ENCODE results near the gene MAP1LC3B. TPM values are rescaled to one million over a fixed set of nuclear protein-coding genes. Genes with fewer than 3 reads are reported as not detected.

The MAP1LC3B gene
- total RNA-seq, 1 experiment from 2014 or later, result 56.0 TPM

- no peak for DNase-seq
- no peaks in the 10 kb centered on the region for H3K27me3 ChIP-seq (ENCODE audit: low read length)
- no peaks in the 10 kb centered on the region for H3K4me1 ChIP-seq (ENCODE audit: low read length)
- no peak overlapping the region for H3K4me3 ChIP-seq (ENCODE audit: low read length)
- no peaks in the 10 kb centered on the region for H3K36me3 ChIP-seq (ENCODE audit: insufficient read depth, low read length)
- H3K9me3 ChIP-seq (ENCODE audit: low read length), result no peaks in the 10 kb centered on the region
- no peak overlapping the region for H2AFZ ChIP-seq (ENCODE audit: low read length)
- no peaks in the 10 kb centered on the region for H3K9me2 ChIP-seq (replicated peaks; ENCODE audit: insufficient read depth, low read length)
- no peak overlapping the region for H3K27ac ChIP-seq (ENCODE audit: low read length)
- H3K4me2 ChIP-seq (ENCODE audit: low read depth, low read length, poor library complexity, severe bottlenecking), result no peak overlapping the region
- H3K79me2 ChIP-seq (ENCODE audit: low read length), result no peaks in the 10 kb centered on the region
- H4K20me1 ChIP-seq (ENCODE audit: insufficient read depth, low read depth, low read length), result 0 out of 2 replicates have a peak, but pooled peaks cover 5% of the 10 kb centered on the region
- H3K9ac ChIP-seq (ENCODE audit: low read length), result no peak overlapping the region
These were observed 18.8 kb downstream of the MAP1LC3B start for GRCh38 chr16:87410968-87411367.

DNA sequence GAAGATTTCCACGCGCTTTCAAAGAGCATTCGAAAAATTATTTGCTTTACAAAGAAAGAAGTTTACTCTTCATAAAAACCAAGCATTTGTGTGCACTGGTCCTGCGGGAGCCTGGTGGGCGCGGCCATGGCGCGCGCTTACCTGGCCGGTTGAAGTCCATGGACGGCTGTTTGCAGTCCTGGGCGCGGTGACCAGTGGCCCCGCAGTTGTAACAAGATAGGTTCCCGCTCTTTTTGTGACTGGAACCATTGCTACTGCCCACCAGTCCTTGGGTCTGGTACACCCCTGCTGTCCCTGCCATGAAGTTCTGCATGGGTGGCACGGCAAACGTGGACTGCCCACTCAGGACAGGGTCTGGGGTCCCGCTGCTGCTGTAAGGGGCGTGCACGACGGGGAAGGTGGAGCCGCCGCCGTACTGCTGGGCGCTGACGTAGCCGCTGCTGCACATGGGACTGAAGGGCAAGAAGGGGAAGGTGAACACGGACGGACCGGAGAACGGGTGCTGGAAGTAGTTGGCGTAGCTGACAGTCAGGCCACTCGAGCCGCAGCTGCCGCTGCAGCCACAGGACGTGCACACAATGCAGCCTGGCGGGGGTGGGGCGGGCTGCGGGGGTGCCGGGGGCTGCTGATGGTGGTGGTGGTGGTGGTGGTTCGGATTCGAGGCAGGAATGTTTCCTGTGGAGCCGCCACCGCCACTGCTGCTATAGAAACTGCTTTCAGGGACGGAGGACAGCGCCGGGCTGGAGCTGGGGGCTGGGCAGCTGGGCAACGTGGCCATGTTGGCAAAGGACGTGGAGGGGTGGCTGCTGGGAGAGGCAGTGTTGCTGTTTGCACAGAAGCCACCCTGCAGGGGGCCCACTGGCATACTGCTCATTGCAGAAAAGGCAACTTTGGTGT lies 19.5 kb downstream of the MAP1LC3B start:
- Histone ChIP-seq H3K4me2 (ENCODE audit: low read depth, low read length, poor library complexity, severe bottlenecking) (no peak overlapping the region), H2AFZ (ENCODE audit: low read length) (no peak overlapping the region), H4K20me1 (ENCODE audit: insufficient read depth, low read depth, low read length) (0 out of 2 replicates have a peak, but pooled peaks cover 5% of the 10 kb centered on the region), H3K36me3 (ENCODE audit: insufficient read depth, low read length) (no peaks in the 10 kb centered on the region), H3K27me3 (ENCODE audit: low read length) (no peaks in the 10 kb centered on the region), H3K27ac (ENCODE audit: low read length) (no peak overlapping the region), H3K79me2 (ENCODE audit: low read length) (no peaks in the 10 kb centered on the region), H3K9ac (ENCODE audit: low read length) (no peak overlapping the region), H3K4me1 (ENCODE audit: low read length) (no peaks in the 10 kb centered on the region), H3K9me2 (replicated peaks; ENCODE audit: insufficient read depth, low read length) (no peaks in the 10 kb centered on the region), H3K9me3 (ENCODE audit: low read length) (no peaks in the 10 kb centered on the region), H3K4me3 (ENCODE audit: low read length) (no peak overlapping the region)
- DNase-seq, result no peak

DNA sequence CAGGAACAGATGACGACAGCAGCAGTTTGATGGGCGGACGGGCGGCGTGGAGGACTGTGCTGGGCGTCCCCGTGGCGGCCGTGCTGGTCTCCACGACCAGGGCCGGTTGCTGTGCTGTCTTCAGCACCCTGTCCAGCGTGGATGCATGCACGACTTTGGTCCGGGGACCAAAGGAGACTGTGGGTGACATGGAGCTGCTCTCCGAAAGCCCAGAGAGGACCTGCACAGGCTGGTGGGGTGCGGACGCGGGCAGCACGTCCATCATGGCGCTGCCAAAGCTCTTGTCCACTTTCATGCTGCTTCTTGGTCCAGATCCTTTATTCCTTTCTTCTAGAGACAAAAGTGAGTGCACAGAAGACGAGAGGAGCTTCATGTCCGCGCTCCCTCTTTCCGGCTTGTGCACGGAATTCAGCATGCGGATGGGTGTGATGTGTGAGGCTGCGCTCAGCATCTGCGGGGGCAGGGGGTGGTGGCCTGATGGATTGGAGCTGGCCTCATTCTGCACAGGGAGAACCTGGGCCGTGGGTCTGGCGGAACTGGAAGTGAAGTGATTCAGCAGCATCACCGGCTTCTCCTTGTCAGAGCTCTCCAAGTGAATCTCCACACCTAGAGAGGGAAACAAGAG lies 20.3 kb downstream of the MAP1LC3B start:
- Histone ChIP-seq H3K4me1 (ENCODE audit: low read length) (no peaks in the 10 kb centered on the region), H3K9me3 (ENCODE audit: low read length) (no peaks in the 10 kb centered on the region), H3K9ac (ENCODE audit: low read length) (no peak overlapping the region), H4K20me1 (ENCODE audit: insufficient read depth, low read depth, low read length) (0 out of 2 replicates have a peak, but pooled peaks cover 5% of the 10 kb centered on the region), H3K4me2 (ENCODE audit: low read depth, low read length, poor library complexity, severe bottlenecking) (no peak overlapping the region), H3K79me2 (ENCODE audit: low read length) (no peaks in the 10 kb centered on the region), H2AFZ (ENCODE audit: low read length) (no peak overlapping the region), H3K9me2 (replicated peaks; ENCODE audit: insufficient read depth, low read length) (no peaks in the 10 kb centered on the region), H3K27ac (ENCODE audit: low read length) (no peak overlapping the region), H3K27me3 (ENCODE audit: low read length) (no peaks in the 10 kb centered on the region), H3K4me3 (ENCODE audit: low read length) (no peak overlapping the region), H3K36me3 (ENCODE audit: insufficient read depth, low read length) (no peaks in the 10 kb centered on the region)
- DNase-seq, result no peak

DNA sequence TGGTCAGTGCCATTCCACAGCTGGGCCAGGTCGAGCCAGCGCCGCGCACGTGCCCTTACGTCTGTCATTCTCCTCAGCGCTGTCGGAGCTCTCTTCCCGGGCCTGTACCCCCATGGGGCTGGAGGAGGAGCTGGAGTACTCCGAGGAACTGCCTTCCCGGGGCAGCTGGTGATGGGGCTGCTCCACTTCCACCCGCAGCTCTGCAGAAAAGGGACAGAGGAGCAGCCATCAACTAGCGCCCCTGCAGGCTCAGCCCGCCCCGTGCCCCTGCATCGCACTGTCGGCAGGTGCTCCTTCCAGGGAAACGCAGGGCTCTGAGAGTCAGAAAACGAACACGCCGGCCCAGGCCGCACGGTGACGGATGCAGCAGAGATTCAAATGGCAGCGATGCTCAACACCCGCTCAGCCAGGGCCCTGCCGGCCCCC lies 20.9 kb downstream of the MAP1LC3B start:
- no peak overlapping the region for H3K9ac ChIP-seq (ENCODE audit: low read length)
- H3K79me2 ChIP-seq (ENCODE audit: low read length), result no peaks in the 10 kb centered on the region
- no peaks in the 10 kb centered on the region for H3K9me2 ChIP-seq (replicated peaks; ENCODE audit: insufficient read depth, low read length)
- no peaks in the 10 kb centered on the region for H3K4me1 ChIP-seq (ENCODE audit: low read length)
- no peak overlapping the region for H3K4me2 ChIP-seq (ENCODE audit: low read depth, low read length, poor library complexity, severe bottlenecking)
- H3K36me3 ChIP-seq (ENCODE audit: insufficient read depth, low read length), result no peaks in the 10 kb centered on the region
- no peaks in the 10 kb centered on the region for H3K27me3 ChIP-seq (ENCODE audit: low read length)
- no peaks in the 10 kb centered on the region for H3K9me3 ChIP-seq (ENCODE audit: low read length)
- no peak for DNase-seq
- H3K4me3 ChIP-seq (ENCODE audit: low read length), result no peak overlapping the region
- no peak overlapping the region for H2AFZ ChIP-seq (ENCODE audit: low read length)
- H3K27ac ChIP-seq (ENCODE audit: low read length), result no peak overlapping the region
- 0 out of 2 replicates have a peak, but pooled peaks cover 5% of the 10 kb centered on the region for H4K20me1 ChIP-seq (ENCODE audit: insufficient read depth, low read depth, low read length)

DNA sequence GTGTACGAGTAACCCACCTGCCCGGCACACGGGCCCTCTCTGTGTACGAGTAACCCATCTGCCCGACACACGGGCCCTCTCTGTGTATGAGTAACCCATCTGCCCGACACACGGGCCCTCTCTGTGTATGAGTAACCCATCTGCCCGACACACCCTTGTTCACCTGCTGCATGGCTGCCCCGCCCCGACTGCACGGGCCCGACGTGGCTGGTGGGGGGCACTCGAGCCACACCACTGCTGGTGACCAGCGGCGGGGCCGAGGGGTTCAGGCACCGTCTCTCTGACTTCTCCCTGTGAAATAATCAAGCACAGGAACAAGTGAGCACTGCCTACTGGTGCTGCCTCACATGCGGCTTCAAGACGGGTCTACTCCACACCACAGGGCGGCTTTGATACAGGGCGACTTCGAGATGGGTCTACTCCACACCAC lies 22.1 kb downstream of the MAP1LC3B start:
- Histone ChIP-seq H3K4me3 (ENCODE audit: low read length) (no peak overlapping the region), H3K36me3 (ENCODE audit: insufficient read depth, low read length) (no peaks in the 10 kb centered on the region), H3K27ac (ENCODE audit: low read length) (no peak overlapping the region), H3K4me1 (ENCODE audit: low read length) (no peaks in the 10 kb centered on the region), H3K27me3 (ENCODE audit: low read length) (no peaks in the 10 kb centered on the region), H2AFZ (ENCODE audit: low read length) (no peak overlapping the region), H3K9ac (ENCODE audit: low read length) (no peak overlapping the region), H3K9me2 (replicated peaks; ENCODE audit: insufficient read depth, low read length) (no peaks in the 10 kb centered on the region), H4K20me1 (ENCODE audit: insufficient read depth, low read depth, low read length) (0 out of 2 replicates have a peak, but pooled peaks cover 5% of the 10 kb centered on the region), H3K4me2 (ENCODE audit: low read depth, low read length, poor library complexity, severe bottlenecking) (no peak overlapping the region), H3K79me2 (ENCODE audit: low read length) (no peaks in the 10 kb centered on the region), H3K9me3 (ENCODE audit: low read length) (no peaks in the 10 kb centered on the region)
- no peak for DNase-seq

DNA sequence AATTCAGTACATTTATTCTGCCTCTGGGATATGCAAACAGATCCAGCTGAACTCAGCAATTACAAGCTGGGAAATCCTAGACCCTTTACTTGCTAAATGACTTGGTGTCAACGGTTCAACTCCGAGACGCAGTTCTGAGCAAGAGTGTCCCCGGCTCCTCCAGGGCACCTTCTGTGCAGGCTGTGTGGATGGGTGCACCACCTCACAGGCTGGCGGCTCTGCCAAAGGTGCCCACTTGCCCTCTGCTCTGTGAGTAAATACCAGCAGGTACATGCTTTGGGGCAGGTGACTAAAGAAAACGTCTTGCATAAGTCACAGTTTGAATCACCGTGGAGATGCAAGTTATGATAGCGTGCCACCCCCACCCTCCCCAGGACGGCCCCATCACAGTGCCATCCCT lies 23.3 kb downstream of the MAP1LC3B start:
- no peak overlapping the region for H3K4me2 ChIP-seq (ENCODE audit: low read depth, low read length, poor library complexity, severe bottlenecking)
- no peaks in the 10 kb centered on the region for H3K36me3 ChIP-seq (ENCODE audit: insufficient read depth, low read length)
- H3K27ac ChIP-seq (ENCODE audit: low read length), result no peak overlapping the region
- no peaks in the 10 kb centered on the region for H3K9me2 ChIP-seq (replicated peaks; ENCODE audit: insufficient read depth, low read length)
- no peaks in the 10 kb centered on the region for H3K27me3 ChIP-seq (ENCODE audit: low read length)
- no peak overlapping the region for H3K9ac ChIP-seq (ENCODE audit: low read length)
- H3K4me3 ChIP-seq (ENCODE audit: low read length), result no peak overlapping the region
- no peaks in the 10 kb centered on the region for H3K9me3 ChIP-seq (ENCODE audit: low read length)
- DNase-seq, result no peak
- H4K20me1 ChIP-seq (ENCODE audit: insufficient read depth, low read depth, low read length), result no peaks in the 10 kb centered on the region
- no peaks in the 10 kb centered on the region for H3K79me2 ChIP-seq (ENCODE audit: low read length)
- H3K4me1 ChIP-seq (ENCODE audit: low read length), result no peaks in the 10 kb centered on the region
- H2AFZ ChIP-seq (ENCODE audit: low read length), result no peak overlapping the region

- H3K4me1 ChIP-seq (ENCODE audit: low read length), result no peaks in the 10 kb centered on the region
- H3K9ac ChIP-seq (ENCODE audit: low read length), result no peak overlapping the region
- H4K20me1 ChIP-seq (ENCODE audit: insufficient read depth, low read depth, low read length), result no peaks in the 10 kb centered on the region
- DNase-seq, result peak; percentile 67
- H3K27ac ChIP-seq (ENCODE audit: low read length), result no peak overlapping the region
- H3K79me2 ChIP-seq (ENCODE audit: low read length), result no peaks in the 10 kb centered on the region
- H3K27me3 ChIP-seq (ENCODE audit: low read length), result no peaks in the 10 kb centered on the region
- no peaks in the 10 kb centered on the region for H3K9me2 ChIP-seq (replicated peaks; ENCODE audit: insufficient read depth, low read length)
- H3K9me3 ChIP-seq (ENCODE audit: low read length), result no peaks in the 10 kb centered on the region
- no peak overlapping the region for H3K4me2 ChIP-seq (ENCODE audit: low read depth, low read length, poor library complexity, severe bottlenecking)
- H3K4me3 ChIP-seq (ENCODE audit: low read length), result no peak overlapping the region
- no peak overlapping the region for H2AFZ ChIP-seq (ENCODE audit: low read length)
- H3K36me3 ChIP-seq (ENCODE audit: insufficient read depth, low read length), result no peaks in the 10 kb centered on the region
These were observed 24.8 kb downstream of the MAP1LC3B start for GRCh38 chr16:87416826-87417527.

- H3K36me3 ChIP-seq (ENCODE audit: insufficient read depth, low read length), result no peaks in the 10 kb centered on the region
These were observed 25.4 kb downstream of the MAP1LC3B start for GRCh38 chr16:87417528-87417910.

More at GRCh38 chr16:87417528-87417910, 25.4 kb downstream of the MAP1LC3B start:
- Histone ChIP-seq H3K9me3 (ENCODE audit: low read length) (no peaks in the 10 kb centered on the region), H3K27ac (ENCODE audit: low read length) (no peak overlapping the region), H2AFZ (ENCODE audit: low read length) (no peak overlapping the region), H3K9ac (ENCODE audit: low read length) (no peak overlapping the region), H3K27me3 (ENCODE audit: low read length) (no peaks in the 10 kb centered on the region), H3K9me2 (replicated peaks; ENCODE audit: insufficient read depth, low read length) (no peaks in the 10 kb centered on the region), H3K4me2 (ENCODE audit: low read depth, low read length, poor library complexity, severe bottlenecking) (no peak overlapping the region), H4K20me1 (ENCODE audit: insufficient read depth, low read depth, low read length) (no peaks in the 10 kb centered on the region), H3K4me1 (ENCODE audit: low read length) (no peaks in the 10 kb centered on the region), H3K79me2 (ENCODE audit: low read length) (no peaks in the 10 kb centered on the region), H3K4me3 (ENCODE audit: low read length) (no peak overlapping the region)
- DNase-seq, result no peak
